Stimulated activated CD8-positive, alpha-beta memory T cell treated with anti-CD3 and anti-CD28 coated beads, Interleukin-2, amount 100 ng/mL, for 1 hour (primary cell): ENCODE measurements around the gene MIER2.
A peak's percentile ranks its signal among the peaks of the same experiment; 100 is the strongest.
"Not testable (repeated sequence)": the region's sequence is repeated elsewhere in the genome, so short reads cannot be mapped to it uniquely, and the experiment has no call there.

Experiments used
- DNase-seq, 2 donors: peaks; one replicate each; pipeline ENCODE4 v3.0.0-alpha.2; 2020; ENCODE audit warnings: low read depth in 2 of 2

Gene MIER2, protein sequence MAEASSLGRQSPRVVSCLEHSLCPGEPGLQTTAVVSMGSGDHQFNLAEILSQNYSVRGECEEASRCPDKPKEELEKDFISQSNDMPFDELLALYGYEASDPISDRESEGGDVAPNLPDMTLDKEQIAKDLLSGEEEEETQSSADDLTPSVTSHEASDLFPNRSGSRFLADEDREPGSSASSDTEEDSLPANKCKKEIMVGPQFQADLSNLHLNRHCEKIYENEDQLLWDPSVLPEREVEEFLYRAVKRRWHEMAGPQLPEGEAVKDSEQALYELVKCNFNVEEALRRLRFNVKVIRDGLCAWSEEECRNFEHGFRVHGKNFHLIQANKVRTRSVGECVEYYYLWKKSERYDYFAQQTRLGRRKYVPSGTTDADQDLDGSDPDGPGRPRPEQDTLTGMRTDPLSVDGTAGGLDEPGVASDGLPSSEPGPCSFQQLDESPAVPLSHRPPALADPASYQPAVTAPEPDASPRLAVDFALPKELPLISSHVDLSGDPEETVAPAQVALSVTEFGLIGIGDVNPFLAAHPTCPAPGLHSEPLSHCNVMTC

DNA sequence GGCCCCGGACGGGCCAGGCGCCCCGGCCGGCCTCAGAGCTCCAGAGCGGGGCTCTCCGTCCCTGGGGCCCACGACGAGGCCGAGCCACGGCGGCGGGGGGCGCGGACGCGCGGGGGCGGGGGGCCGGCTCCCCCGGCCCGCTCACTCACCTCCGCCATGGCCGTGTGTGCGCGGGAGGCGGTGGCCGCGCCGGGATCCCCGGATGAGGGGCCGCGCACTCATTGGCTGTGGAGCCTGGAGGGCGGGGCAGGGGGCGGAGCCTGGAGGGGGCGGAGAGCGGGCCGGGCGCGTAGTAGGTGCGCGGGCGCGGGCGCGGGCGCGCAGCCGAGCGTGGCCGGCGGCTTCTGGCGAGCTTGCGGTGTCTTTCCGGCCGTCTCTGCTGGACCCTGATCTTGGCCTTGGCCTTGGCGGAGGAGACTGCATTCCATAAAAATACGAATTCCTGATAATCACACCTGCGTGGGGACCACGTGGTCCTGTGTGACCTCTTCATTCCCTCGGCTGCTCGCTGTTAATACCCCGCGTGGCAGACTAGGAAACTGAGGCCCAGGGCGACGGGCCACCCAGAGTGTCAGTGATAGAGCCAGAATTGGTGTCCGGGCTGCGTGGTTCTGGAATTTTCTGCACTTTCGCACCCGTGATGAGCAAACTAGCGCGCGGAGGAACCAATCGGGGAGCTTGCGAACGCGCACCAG lies at the start of gene MIER2:
TSS of gene MIER2 (minus strand) at position 172 of the 695 bp plus-strand sequence. CDS start at position 158, 14 bp downstream.
- DNase-seq: peak; percentile 85

DNA sequence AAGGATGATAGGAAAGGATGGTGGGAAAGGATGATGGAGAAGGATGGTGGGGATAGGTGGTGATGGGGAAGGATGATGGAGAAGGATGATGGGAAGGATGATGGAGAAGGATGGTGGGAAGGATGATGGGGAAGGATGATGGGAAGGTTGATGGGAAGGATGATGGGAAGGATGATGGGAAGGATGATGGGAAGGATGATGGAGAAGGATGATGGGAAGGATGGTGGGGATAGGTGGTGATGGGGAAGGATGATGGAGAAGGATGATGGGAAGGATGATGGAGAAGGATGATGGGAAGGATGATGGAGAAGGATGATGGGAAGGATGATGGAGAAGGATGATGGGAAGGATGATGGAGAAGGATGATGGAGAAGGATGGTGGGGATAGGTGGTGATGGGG lies 49.0 kb upstream of the MIER2 start:
- DNase-seq: not testable (repeated sequence)

GRCh38 chr19:392375-392970 lies 47.9 kb upstream of the MIER2 start:
- DNase-seq: no peak

- no peak for DNase-seq
Measured at GRCh38 chr19:391726-392374, 47.3 kb upstream of the MIER2 start.

DNA sequence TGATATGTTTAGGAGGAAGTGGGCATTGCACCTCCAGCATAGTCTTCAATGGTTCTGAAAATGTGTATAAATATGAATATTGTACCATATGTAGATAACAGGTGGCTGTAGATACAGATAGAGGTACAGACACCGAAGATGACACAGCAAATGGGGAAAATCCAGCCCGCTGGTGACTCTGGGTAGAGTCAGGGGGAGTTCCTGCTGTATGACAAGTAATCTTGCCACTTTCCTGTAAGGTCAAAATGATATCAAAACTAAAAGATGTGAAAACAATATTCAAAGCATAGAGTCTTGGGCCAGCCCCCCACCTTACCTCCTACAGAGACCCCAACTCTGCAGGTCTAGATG lies 46.6 kb upstream of the MIER2 start:
- DNase-seq: no peak

DNA sequence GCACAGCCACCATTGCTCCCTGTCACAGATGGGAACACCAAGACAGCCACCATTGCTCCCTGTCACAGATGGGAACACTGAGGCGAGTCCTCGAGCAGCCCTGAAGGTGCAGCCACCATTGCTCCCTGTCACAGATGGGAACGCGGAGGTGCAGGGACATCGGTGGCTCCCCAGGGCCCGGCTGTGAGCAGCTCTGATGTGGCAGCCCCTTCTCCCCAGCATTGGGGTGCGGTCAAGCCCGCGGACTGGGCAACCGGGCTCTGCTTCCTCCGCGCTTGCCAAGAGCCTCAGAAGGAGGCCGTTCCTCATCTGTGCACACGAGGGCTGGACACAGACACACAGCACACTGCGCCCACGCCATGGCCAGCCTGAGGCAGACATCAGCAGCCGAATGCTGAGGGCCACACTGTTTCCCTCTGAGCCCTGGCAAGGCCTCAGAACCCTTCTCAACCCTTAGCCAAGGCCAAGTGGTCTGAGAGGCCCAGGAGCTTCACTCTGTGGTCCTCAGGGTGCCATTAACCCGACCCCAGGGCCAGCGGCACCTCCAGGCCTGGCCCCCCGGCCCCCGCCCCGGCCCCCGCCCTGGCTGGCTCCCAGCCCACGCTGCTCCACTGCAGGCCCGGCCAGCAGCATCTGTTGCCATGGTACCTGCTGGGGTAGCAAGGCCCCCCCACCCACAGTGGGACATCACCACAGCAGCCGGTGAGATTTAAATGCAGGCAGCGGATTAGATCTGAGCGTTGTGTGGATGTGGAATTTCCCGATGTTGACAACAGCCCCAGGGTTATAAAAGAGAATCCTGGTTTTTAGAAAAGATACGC lies 46.0 kb upstream of the MIER2 start:
- DNase-seq: no peak

- DNase-seq: no peak
Measured at GRCh38 chr19:389935-390289, 45.3 kb upstream of the MIER2 start.

- DNase-seq: no peak
Measured at GRCh38 chr19:389255-389934, 44.8 kb upstream of the MIER2 start.

- no peak for DNase-seq
Measured at GRCh38 chr19:388691-389090, 44.1 kb upstream of the MIER2 start.

GRCh38 chr19:387777-388176 lies 43.2 kb upstream of the MIER2 start:
- no peak for DNase-seq

- not testable (repeated sequence) for DNase-seq
Measured at GRCh38 chr19:386632-387301, 42.2 kb upstream of the MIER2 start.

DNA sequence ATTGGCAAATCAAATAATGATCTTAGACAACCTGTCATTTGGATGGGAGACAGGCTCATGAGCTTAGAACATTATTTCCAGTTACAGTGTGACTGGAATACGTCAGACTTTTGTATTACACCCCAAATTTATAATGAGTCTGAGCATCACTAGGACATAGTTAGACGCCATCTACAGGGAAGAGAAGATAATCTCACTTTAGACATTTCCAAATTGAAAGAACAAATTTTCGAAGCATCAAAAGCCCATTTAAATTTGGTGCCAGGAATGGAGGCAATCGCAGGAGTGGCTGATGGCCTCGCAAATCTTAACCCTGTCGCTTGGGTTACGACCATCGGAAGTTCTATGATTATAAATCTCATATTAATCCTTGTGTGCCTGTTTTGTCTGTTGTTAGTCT lies 41.6 kb upstream of the MIER2 start:
- DNase-seq: not testable (repeated sequence)

GRCh38 chr19:384799-385169 lies 40.2 kb upstream of the MIER2 start:
- no peak for DNase-seq

GRCh38 chr19:383922-384798 lies 39.6 kb upstream of the MIER2 start:
- no peak for DNase-seq

DNA sequence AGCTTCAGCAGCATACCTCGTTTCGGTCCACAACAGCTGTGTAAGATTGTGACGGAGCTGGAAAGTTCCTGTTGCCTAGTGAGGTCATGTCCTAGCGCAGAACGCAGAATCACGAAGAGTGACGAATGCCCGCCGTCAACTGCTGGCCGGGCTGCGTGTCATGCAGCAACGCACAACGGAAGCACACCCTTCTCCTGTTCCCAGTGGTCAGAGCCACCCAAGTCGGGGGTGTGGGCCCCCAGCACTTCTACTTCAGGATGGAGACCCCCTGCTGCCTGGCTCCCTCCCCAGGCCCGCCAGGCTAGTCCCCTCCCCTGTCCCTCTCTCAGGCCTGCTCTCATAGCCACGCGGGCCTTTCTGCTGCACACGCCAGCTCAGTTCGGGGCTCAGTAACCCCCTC lies 38.4 kb upstream of the MIER2 start:
- no peak for DNase-seq

DNA sequence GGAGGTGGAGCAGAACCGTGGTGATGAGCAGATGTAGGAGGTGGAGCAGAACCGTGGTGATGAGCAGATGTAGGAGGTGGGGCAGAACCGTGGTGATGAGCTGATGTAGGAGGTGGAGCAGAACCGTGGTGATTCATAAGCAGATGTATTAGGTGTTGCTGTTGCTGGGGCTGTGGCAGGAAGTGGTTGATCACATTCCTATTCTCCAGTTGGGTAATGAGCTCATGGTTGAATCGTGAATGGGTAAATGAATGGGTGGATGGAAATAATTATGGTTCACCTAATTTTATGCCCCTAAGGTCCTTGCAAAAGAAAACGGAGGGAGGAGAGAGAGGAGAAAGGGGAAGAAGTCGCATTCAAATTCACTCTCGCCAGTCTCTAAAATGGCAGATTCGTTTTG lies 38.0 kb upstream of the MIER2 start:
- DNase-seq: not testable (repeated sequence)

DNA sequence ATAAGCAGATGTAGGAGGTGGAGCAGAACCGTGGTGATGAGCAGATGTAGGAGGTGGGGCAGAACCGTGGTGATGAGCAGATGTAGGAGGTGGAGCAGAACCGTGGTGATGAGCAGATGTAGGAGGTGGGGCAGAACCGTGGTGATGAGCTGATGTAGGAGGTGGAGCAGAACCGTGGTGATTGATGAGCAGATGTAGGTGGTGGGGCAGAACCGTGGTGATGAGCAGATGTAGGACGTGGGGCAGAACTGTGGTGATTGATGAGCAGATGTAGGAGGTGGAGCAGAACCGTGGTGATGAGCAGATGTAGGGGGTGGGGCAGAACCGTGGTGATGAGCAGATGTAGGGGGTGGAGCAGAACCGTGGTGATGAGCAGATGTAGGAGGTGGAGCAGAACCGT lies 37.3 kb upstream of the MIER2 start:
- not testable (repeated sequence) for DNase-seq

DNA sequence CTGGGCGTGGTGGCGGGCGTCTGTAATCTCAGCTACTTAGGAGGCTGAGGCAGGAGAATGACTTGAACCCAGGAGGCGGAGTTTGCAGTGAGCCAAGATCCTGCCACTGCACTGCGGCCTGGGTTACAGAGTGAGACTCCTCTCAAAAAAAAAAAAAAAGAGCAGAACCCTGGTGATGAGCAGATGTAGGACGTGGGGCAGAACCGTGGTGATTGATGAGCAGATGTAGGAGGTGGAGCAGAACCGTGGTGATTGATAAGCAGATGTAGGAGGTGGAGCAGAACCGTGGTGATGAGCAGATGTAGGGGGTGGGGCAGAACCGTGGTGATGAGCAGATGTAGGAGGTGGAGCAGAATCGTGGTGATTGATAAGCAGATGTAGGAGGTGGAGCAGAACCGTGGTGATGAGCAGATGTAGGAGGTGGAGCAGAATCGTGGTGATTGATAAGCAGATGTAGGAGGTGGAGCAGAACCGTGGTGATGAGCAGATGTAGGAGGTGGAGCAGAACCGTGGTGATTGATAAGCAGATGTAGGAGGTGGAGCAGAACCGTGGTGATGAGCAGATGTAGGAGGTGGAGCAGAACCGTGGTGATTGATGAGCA lies 36.1 kb upstream of the MIER2 start:
- DNase-seq: not testable (repeated sequence)

- DNase-seq: no peak
Measured at GRCh38 chr19:379796-380195, 35.2 kb upstream of the MIER2 start.
